ENCODE measurements around the gene FAM171A2. TPM values are rescaled to one million over a fixed set of nuclear protein-coding genes. Genes with fewer than 3 reads are reported as not detected.
A peak's percentile ranks its signal among the peaks of the same experiment; 100 is the strongest.

Gene FAM171A2
- total and polyA plus RNA-seq, 10 of the 15 experiments (the other 5 are each of a cell fraction or from before 2014, with no cell fraction given) = 0.08 to 1.7 (median 0.27) TPM; not detected in 2

- POLR2A ChIA-PET = interaction anchor here (0.5 to 1.6 kb wide), 3 partner anchors 11 to 213 kb away, joined by 3 to 11 read pairs (median 3); partner anchors contain the start of gene TMUB2
- H3K9me3 ChIP-seq (replicated peaks; ENCODE audit: control insufficient read depth, insufficient read depth, low read length) = no peaks in the 10 kb centered on the region
- SMC1A ChIA-PET (ENCODE audit: uncharacterized antibody, unreplicated experiment) = interaction anchor here (1.2 to 1.4 kb wide), 2 partner anchors 118 kb away, joined by 6 to 12 read pairs; no protein-coding TSS in a partner anchor
- H3K4me1 ChIP-seq (ENCODE audit: control insufficient read depth, insufficient read depth, low read length) = peaks cover 14% of the 10 kb centered on the region
- H4K20me1 ChIP-seq (ENCODE audit: control insufficient read depth, insufficient read depth) = no peaks in the 10 kb centered on the region
- 61% methylated on average over 7 of the region's 7 CpGs for WGBS (ENCODE audit: insufficient coverage, insufficient replicate concordance, low lambda C conversion rate, missing lambda C conversion rate)
- FAIRE-seq = no peak
- no peaks in the 10 kb centered on the region for H3K36me3 ChIP-seq (ENCODE audit: control insufficient read depth in 2 of 2, insufficient read depth in 2 of 2, low read length in 1 of 2)
- H3K4me2 ChIP-seq (ENCODE audit: control insufficient read depth, insufficient read depth) = peak overlapping the region; percentile 88; the same call in 1 of the 2 replicates
- CTCF ChIA-PET = interaction anchor here (0.6 to 9.1 kb wide), 7 partner anchors 19 to 196 kb away, joined by 3 to 154 read pairs (median 6); partner anchors contain the start of gene GRN
- H3K4me3 ChIP-seq = no peak overlapping the region
- H2AFZ ChIP-seq (ENCODE audit: control insufficient read depth, low read depth, low read length) = no peak overlapping the region; the same call in 1 of the 2 replicates
- H3K79me2 ChIP-seq (ENCODE audit: control insufficient read depth, insufficient read depth, low read length) = peaks cover 26% of the 10 kb centered on the region
- 0 out of 2 replicates have a peak overlapping the region, but pooled peaks have one; percentile 83 for H3K27ac ChIP-seq (ENCODE audit: control insufficient read depth, insufficient read depth)
- no TSS peak for BruUV-seq (replicated peaks)
- H3K9ac ChIP-seq (ENCODE audit: control insufficient read depth, insufficient read depth, low read length) = no peak overlapping the region
- RAD21 ChIA-PET (ENCODE audit: unreplicated experiment) = interaction anchor here (1.0 to 1.2 kb wide), 2 partner anchors 18 to 22 kb away, joined by 3 read pairs; no protein-coding TSS in a partner anchor
- no peak for ATAC-seq
- no peak for DNase-seq (ENCODE audit: low read depth, low spot score)
- intact Hi-C loops (cut with micrococcal nuclease; ENCODE audit: unreplicated experiment) = loop anchor here (5.0 kb wide), 1 partner anchor 186 kb away; the partner anchor contains the start of gene HROB
- H3K27me3 ChIP-seq (replicated peaks in 1 of 2; ENCODE audit: control insufficient read depth in 2 of 2, insufficient read depth in 2 of 2, low read length in 1 of 2) = no peaks in the 10 kb centered on the region
- in situ Hi-C loops (cut with MboI) = loop anchor here (5.0 kb wide), 2 partner anchors 126 to 186 kb away; partner anchors contain the start of gene HROB
- TF ChIP-seq ZBTB11 (CRISPR knock-in tag; IDR thresholded peaks at IDR 0.05) = no peak
- TF ChIP-seq, protein P1, sequence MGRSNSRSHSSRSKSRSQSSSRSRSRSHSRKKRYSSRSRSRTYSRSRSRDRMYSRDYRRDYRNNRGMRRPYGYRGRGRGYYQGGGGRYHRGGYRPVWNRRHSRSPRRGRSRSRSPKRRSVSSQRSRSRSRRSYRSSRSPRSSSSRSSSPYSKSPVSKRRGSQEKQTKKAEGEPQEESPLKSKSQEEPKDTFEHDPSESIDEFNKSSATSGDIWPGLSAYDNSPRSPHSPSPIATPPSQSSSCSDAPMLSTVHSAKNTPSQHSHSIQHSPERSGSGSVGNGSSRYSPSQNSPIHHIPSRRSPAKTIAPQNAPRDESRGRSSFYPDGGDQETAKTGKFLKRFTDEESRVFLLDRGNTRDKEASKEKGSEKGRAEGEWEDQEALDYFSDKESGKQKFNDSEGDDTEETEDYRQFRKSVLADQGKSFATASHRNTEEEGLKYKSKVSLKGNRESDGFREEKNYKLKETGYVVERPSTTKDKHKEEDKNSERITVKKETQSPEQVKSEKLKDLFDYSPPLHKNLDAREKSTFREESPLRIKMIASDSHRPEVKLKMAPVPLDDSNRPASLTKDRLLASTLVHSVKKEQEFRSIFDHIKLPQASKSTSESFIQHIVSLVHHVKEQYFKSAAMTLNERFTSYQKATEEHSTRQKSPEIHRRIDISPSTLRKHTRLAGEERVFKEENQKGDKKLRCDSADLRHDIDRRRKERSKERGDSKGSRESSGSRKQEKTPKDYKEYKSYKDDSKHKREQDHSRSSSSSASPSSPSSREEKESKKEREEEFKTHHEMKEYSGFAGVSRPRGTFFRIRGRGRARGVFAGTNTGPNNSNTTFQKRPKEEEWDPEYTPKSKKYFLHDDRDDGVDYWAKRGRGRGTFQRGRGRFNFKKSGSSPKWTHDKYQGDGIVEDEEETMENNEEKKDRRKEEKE (IDR thresholded peaks at IDR 0.05) = no peak
- no peak for TF ChIP-seq RFX5 (IDR thresholded peaks at IDR 0.05; ENCODE audit: low read depth, low read length)
- no peak for TF ChIP-seq KAT2A (conservative IDR thresholded peaks at IDR 0.05; ENCODE audit: control insufficient read depth, low read depth, low read length)
- TF ChIP-seq, protein P2, sequence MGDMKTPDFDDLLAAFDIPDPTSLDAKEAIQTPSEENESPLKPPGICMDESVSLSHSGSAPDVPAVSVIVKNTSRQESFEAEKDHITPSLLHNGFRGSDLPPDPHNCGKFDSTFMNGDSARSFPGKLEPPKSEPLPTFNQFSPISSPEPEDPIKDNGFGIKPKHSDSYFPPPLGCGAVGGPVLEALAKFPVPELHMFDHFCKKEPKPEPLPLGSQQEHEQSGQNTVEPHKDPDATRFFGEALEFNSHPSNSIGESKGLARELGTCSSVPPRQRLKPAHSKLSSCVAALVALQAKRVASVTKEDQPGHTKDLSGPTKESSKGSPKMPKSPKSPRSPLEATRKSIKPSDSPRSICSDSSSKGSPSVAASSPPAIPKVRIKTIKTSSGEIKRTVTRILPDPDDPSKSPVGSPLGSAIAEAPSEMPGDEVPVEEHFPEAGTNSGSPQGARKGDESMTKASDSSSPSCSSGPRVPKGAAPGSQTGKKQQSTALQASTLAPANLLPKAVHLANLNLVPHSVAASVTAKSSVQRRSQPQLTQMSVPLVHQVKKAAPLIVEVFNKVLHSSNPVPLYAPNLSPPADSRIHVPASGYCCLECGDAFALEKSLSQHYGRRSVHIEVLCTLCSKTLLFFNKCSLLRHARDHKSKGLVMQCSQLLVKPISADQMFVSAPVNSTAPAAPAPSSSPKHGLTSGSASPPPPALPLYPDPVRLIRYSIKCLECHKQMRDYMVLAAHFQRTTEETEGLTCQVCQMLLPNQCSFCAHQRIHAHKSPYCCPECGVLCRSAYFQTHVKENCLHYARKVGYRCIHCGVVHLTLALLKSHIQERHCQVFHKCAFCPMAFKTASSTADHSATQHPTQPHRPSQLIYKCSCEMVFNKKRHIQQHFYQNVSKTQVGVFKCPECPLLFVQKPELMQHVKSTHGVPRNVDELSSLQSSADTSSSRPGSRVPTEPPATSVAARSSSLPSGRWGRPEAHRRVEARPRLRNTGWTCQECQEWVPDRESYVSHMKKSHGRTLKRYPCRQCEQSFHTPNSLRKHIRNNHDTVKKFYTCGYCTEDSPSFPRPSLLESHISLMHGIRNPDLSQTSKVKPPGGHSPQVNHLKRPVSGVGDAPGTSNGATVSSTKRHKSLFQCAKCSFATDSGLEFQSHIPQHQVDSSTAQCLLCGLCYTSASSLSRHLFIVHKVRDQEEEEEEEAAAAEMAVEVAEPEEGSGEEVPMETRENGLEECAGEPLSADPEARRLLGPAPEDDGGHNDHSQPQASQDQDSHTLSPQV (IDR thresholded peaks at IDR 0.05) = no peak
- no peak for TF ChIP-seq GATAD2B (conservative IDR thresholded peaks at IDR 0.05; ENCODE audit: low read depth)
These were observed 35.8 kb downstream of the FAM171A2 start for GRCh38 chr17:44327715-44328449.
